ENCODE data around the gene C5orf22.

C5orf22 gene

DNA sequence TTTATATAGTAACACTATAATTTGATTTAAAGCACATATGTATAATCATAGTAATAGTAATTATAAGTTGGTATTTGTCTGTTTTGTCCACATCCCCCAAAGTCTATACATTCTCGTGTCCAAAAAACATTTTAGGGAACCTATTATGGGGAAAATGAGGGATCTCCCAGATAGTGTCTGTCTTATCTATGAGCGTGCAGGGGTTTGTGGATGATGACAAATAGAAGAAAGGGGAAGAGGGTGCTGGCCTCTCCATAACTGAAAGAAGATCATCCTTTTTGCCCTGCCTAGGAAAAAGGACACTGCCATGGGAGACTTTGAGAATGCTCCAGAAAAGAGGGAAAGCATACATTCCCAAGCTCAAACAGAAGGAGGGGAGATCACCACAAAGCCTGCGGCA is 45.3 kb downstream of the C5orf22 start:
- no peak for DNase-seq (ENCODE audit: low read depth)
- no peak overlapping the region for H3K4me3 ChIP-seq (ENCODE audit: control insufficient read depth, low read depth, low read length)
- TF ChIP-seq, protein P1, sequence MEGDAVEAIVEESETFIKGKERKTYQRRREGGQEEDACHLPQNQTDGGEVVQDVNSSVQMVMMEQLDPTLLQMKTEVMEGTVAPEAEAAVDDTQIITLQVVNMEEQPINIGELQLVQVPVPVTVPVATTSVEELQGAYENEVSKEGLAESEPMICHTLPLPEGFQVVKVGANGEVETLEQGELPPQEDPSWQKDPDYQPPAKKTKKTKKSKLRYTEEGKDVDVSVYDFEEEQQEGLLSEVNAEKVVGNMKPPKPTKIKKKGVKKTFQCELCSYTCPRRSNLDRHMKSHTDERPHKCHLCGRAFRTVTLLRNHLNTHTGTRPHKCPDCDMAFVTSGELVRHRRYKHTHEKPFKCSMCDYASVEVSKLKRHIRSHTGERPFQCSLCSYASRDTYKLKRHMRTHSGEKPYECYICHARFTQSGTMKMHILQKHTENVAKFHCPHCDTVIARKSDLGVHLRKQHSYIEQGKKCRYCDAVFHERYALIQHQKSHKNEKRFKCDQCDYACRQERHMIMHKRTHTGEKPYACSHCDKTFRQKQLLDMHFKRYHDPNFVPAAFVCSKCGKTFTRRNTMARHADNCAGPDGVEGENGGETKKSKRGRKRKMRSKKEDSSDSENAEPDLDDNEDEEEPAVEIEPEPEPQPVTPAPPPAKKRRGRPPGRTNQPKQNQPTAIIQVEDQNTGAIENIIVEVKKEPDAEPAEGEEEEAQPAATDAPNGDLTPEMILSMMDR (conservative IDR thresholded peaks at IDR 0.05; ENCODE audit: control insufficient read depth, insufficient read depth, low read depth, low read length) = no peak

DNA sequence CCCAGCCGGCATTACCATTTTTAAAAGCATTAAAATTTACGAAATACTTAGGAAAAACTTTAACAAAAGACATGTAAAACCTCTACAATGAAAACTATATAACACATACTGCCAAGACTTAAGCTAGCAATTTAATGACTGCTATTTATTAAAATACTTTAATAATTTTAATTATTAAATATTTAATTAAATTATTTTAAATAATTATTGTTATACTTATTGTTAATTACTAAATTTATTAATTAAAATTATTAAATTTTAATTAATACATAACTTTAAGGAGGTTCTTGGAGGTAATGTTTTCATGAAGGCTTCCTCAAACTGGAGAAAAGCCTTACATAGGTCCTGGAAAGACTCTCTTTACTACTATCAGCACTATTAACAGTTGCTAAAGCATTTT is 47.5 kb downstream of the C5orf22 start:
- no peak overlapping the region for H3K4me3 ChIP-seq (ENCODE audit: control insufficient read depth, low read depth, low read length)
- no peak for DNase-seq (ENCODE audit: low read depth)
- TF ChIP-seq, protein P1 (conservative IDR thresholded peaks at IDR 0.05; ENCODE audit: control insufficient read depth, insufficient read depth, low read depth, low read length) = no peak

DNA sequence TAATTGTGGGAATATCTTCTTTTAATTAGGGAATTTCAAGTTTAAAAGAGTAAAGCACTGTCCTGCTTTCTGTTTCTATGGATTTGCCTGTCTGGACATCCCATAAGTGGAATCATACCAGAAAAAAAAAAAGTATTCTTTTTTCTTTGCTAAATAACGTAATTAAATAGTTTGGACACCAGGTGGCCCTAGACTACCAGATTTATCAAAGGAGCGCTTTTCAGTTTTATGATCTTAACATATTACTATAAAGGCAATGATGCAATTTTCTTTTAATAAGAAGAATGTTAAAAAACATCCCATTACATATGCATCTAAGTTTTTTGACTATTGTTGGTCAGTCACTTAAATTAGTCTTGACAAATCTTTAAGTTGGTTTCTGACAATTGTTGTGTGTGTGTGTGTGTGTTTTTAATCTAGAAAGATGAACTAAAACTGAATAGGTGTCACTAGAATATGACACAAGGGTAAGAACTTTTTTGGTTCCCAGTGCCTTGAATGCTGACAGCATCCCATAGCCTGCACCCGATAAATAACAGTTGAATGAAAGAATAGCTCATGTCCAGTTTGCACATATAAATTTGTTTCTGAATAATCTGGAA is 49.5 kb downstream of the C5orf22 start:
- TF ChIP-seq, protein P1 (conservative IDR thresholded peaks at IDR 0.05; ENCODE audit: control insufficient read depth, insufficient read depth, low read depth, low read length) = peak; percentile 43
- DNase-seq (ENCODE audit: low read depth) = peak; percentile 61
- no peak overlapping the region for H3K4me3 ChIP-seq (ENCODE audit: control insufficient read depth, low read depth, low read length)

DNA sequence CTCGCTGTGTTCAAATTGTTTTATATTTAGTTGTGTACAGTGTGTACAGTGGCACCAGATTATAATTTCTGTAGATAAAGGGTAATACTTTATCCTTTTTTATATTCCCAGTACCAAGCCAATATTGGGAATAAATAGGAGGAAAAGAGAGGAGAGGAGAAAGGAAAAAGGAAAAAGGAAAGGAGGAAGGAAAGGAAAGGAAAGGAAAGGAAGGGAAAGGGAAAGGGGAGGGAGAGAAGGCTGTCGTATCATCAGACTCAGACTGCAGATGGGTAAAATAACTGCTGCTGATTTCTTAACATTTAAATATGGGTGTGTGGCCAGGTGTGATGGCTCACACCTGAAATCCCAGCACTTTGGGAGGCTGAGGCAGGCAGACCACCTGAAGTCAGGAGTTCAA is 51.0 kb downstream of the C5orf22 start:
- H3K4me3 ChIP-seq (ENCODE audit: control insufficient read depth, low read depth, low read length) = no peak overlapping the region
- no peak for DNase-seq (ENCODE audit: low read depth)
- TF ChIP-seq, protein P1 (conservative IDR thresholded peaks at IDR 0.05; ENCODE audit: control insufficient read depth, insufficient read depth, low read depth, low read length) = no peak

DNA sequence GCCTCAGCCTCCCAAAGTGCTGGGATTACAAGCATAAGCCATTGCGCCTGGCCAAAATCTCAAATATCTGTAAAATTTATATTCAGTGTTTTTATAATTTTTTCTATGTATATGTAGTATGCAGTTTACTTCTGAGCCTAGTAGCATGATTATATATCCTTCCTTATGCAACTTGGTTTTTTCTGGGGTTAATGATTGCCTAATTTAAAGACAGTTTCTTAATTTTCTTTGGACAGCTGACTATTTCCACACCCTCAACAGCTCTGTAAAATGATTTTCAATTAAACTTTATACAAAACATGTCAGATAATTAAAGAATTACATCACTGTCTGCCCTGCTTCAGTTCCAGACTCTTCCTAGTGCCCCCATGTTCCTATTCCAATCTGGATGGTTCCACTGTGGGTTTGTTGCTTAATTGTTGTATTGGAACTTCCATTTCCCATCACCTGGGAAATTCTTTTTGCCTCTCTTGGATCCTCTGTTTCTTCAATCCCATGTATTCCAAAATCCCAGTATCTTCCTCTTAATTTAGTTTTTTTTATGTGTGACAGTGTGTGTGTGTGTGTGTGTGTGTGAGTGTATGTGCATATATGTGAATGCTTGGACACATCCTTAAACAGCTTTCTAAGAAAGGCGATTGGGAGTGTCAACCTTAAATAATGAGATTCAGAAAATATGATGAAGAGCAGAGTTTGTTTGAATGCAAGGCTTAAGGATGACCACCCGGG is 53.2 kb downstream of the C5orf22 start:
- no peak for DNase-seq (ENCODE audit: low read depth)
- H3K4me3 ChIP-seq (ENCODE audit: control insufficient read depth, low read depth, low read length) = no peak overlapping the region
- TF ChIP-seq, protein P1 (conservative IDR thresholded peaks at IDR 0.05; ENCODE audit: control insufficient read depth, insufficient read depth, low read depth, low read length) = no peak

DNA sequence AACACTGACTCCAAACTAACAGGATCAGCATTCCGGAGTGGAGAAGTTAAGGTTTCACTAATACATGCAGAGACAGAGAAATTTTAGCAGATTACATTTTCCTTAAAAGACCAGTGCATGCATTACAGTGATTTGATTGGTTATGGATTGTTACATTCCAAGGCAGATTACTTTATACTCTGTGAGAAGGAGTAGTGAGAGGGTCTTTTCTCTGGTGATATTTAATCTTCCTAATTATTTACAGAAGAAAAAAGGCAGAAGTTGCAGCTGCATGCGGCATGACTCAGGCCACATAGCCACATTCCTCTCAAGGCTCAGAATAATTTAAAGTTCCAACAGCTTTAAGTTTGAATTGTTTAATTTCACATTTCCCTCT is 53.8 kb downstream of the C5orf22 start:
- TF ChIP-seq, protein P1 (conservative IDR thresholded peaks at IDR 0.05; ENCODE audit: control insufficient read depth, insufficient read depth, low read depth, low read length) = no peak
- no peak overlapping the region for H3K4me3 ChIP-seq (ENCODE audit: control insufficient read depth, low read depth, low read length)
- DNase-seq (ENCODE audit: low read depth) = no peak

Data from fibroblast of mammary gland (primary cell).